Liver (tissue), 9 donors: ENCODE results near the gene RPL7L1. TPM values are rescaled to one million over a fixed set of nuclear protein-coding genes. Genes with fewer than 3 reads are reported as not detected.

Experiments used
- DNase-seq: peaks from one replicate; pipeline ENCODE4 v3.0.0-alpha.2; 2017; ENCODE audit warnings: low spot score
- H3K27ac ChIP-seq, 2 donors: one replicate each; pipeline ENCODE4 v1.7.0; 2013; ENCODE audit warnings: inconsistent platforms in 2 of 2, low read length in 2 of 2, control low read depth in 1 of 2, low read depth in 1 of 2, mild to moderate bottlenecking in 1 of 2
- H3K27me3 ChIP-seq, 4 donors: one replicate each; pipeline versions ENCODE4 v1.6.1 to v1.7.0; 2013; ENCODE audit warnings: low read length in 3 of 4, inconsistent platforms in 1 of 4, mild to moderate bottlenecking in 1 of 4, moderate library complexity in 1 of 4; ENCODE audit not compliant: control insufficient read depth in 4 of 4, insufficient read depth in 4 of 4
- H3K36me3 ChIP-seq, 4 donors: one replicate each; pipeline versions ENCODE4 v1.6.1 to v1.7.0; 2013; ENCODE audit warnings: low read length in 3 of 4, mild to moderate bottlenecking in 3 of 4, low read depth in 1 of 4, moderate library complexity in 1 of 4; ENCODE audit not compliant: control insufficient read depth in 4 of 4, insufficient read depth in 3 of 4
- H3K4me1 ChIP-seq, 4 donors: one replicate each; pipeline versions ENCODE4 v1.6.1 to v1.7.0; 2013; ENCODE audit warnings: low read length in 3 of 4, mild to moderate bottlenecking in 3 of 4, moderate library complexity in 1 of 4; ENCODE audit not compliant: control insufficient read depth in 4 of 4, insufficient read depth in 4 of 4
- H3K4me3 ChIP-seq, 3 donors: one replicate each; pipeline versions ENCODE4 v1.6.1 to v1.7.0; 2013; ENCODE audit warnings: low read length in 3 of 3, control low read depth in 1 of 3, low read depth in 1 of 3, mild to moderate bottlenecking in 1 of 3
- H3K9ac ChIP-seq, 2 donors: one replicate each; pipeline ENCODE4 v1.7.0; 2013; ENCODE audit warnings: low read length in 2 of 2, mild to moderate bottlenecking in 2 of 2, moderate library complexity in 2 of 2, control low read depth in 1 of 2, low read depth in 1 of 2
- H3K9me3 ChIP-seq, 4 donors: one replicate each; pipeline versions ENCODE4 v1.6.1 to v1.7.0; 2013; ENCODE audit warnings: low read length in 3 of 4; ENCODE audit not compliant: control insufficient read depth in 4 of 4
- CTCF ChIP-seq: fragments of 150-350 bp; IDR thresholded peaks from 2 replicates; pipeline ENCODE4 v1.5.1; 2017; ENCODE audit warnings: improper control_type of control experiment, low read depth, low read length; ENCODE audit not compliant: missing input control
- EGR1 ChIP-seq, 2 donors: IDR thresholded peaks; 2 replicates each; pipeline ENCODE4 v1.6.1; 2016 to 2018; ENCODE audit warnings: antibody characterized with exemption in 2 of 2, low read depth in 2 of 2
- FOXA1 ChIP-seq: IDR thresholded peaks from 2 replicates; pipeline ENCODE4 v1.6.1; 2016; ENCODE audit warnings: antibody characterized with exemption
- FOXA2 ChIP-seq: IDR thresholded peaks from 2 replicates; pipeline ENCODE4 v1.6.1; 2016; ENCODE audit warnings: antibody characterized with exemption
- GABPA ChIP-seq, 2 donors: IDR thresholded peaks in 1 of 2; conservative IDR thresholded peaks in 1 of 2; 2 replicates each; pipeline ENCODE4 v1.6.1; 2016; ENCODE audit warnings: antibody characterized with exemption in 2 of 2, mild to moderate bottlenecking in 1 of 2, moderate library complexity in 1 of 2
- HNF4A ChIP-seq, 2 donors: conservative IDR thresholded peaks; 2 replicates each; pipeline ENCODE4 v1.6.1; 2016; ENCODE audit warnings: antibody characterized with exemption in 2 of 2, mild to moderate bottlenecking in 2 of 2
- HNF4G ChIP-seq: IDR thresholded peaks from 2 replicates; pipeline ENCODE4 v1.6.1; 2016; ENCODE audit warnings: antibody characterized with exemption
- JUND ChIP-seq, 2 donors: IDR thresholded peaks; 2 replicates each; pipeline ENCODE4 v1.6.1; 2016; ENCODE audit warnings: antibody characterized with exemption in 2 of 2
- MAX ChIP-seq: IDR thresholded peaks from 2 replicates; pipeline ENCODE4 v1.6.1; 2016; ENCODE audit warnings: antibody characterized with exemption
- NR2F2 ChIP-seq: IDR thresholded peaks from 2 replicates; pipeline ENCODE4 v1.6.1; 2016; ENCODE audit warnings: antibody characterized with exemption
- RAD21 ChIP-seq, 2 donors: IDR thresholded peaks; 2 replicates each; pipeline ENCODE4 v1.6.1; 2016; ENCODE audit warnings: antibody characterized with exemption in 2 of 2, mild to moderate bottlenecking in 2 of 2
- RXRA ChIP-seq, 2 donors: IDR thresholded peaks; 2 replicates each; pipeline ENCODE4 v1.6.1; 2017 to 2018; ENCODE audit warnings: antibody characterized with exemption in 2 of 2, mild to moderate bottlenecking in 1 of 2
- SP1 ChIP-seq: IDR thresholded peaks from 2 replicates; pipeline ENCODE4 v1.6.1; 2018; ENCODE audit warnings: antibody characterized with exemption, mild to moderate bottlenecking
- TAF1 ChIP-seq: conservative IDR thresholded peaks from 2 replicates; pipeline ENCODE4 v1.6.1; 2016; ENCODE audit warnings: antibody characterized with exemption, mild to moderate bottlenecking
- WGBS: extraction: QIAGEN DNeasy Blood & Tissue Kit; methylation state at CpG from one replicate; pipeline ENCODE4 v1.1.7; 2013; 5-methylcytosine and 5-hydroxymethylcytosine counted together
- polyA plus RNA-seq, 2 donors: library from polyadenylated mRNA; stranded (reverse) in 1 of 2; unstranded in 1 of 2; fragments of 200-250 nt in 1 of 2; fragments of >200 nt in 1 of 2; fragmentation: Nextera tagmentation in 1 of 2; extraction: Ambion mirVana in 1 of 2; gene quantifications; one replicate each; pipeline versions ENCODE4 v1.2.1 to v1.2.3, GENCODE V29; 2013 to 2015
- total RNA-seq, 2 donors: library from RNA; depleted of rRNA; stranded (reverse); fragments of >200 nt; gene quantifications; one replicate each; pipeline ENCODE4 v1.2.3, GENCODE V29; 2014
- TF ChIP-seq, protein P1 (sequence below): IDR thresholded peaks from 2 replicates; pipeline ENCODE4 v1.6.1; 2016; ENCODE audit warnings: antibody characterized with exemption, mild to moderate bottlenecking
- TF ChIP-seq, protein P2 (sequence below): IDR thresholded peaks from 2 replicates; pipeline ENCODE4 v1.6.1; 2016; ENCODE audit warnings: antibody characterized with exemption
- TF ChIP-seq, protein P3 (sequence below): IDR thresholded peaks from 2 replicates; pipeline ENCODE4 v1.6.1; 2016; ENCODE audit warnings: antibody characterized with exemption
- donor health status: healthy.
- donor health status: healthy.
- donor health status: healthy.
- donor health status: healthy.
- donor health status: healthy.

Gene RPL7L1
- total and polyA plus RNA-seq, 4 donors, result 39.6 to 63.8 (median 47.9) TPM

GRCh38 chr6:42921801-42922200 is 42.4 kb downstream of the RPL7L1 start:
- no peak overlapping the region for H3K4me3 ChIP-seq
- H3K27me3 ChIP-seq, result no peaks in the 10 kb centered on the region

More at GRCh38 chr6:42921801-42922200, 42.4 kb downstream of the RPL7L1 start:
- Histone ChIP-seq H3K9ac (no peak overlapping the region), H3K36me3 (no peaks in the 10 kb centered on the region), H3K9me3 (no peaks in the 10 kb centered on the region), H3K27ac (no peak overlapping the region), H3K4me1 (peaks cover 0 to 4% (median 1%) of the 10 kb centered on the region in 4 donors)
- 70% methylated on average over 6 of the region's 6 CpGs for WGBS
- TF ChIP-seq EGR1 (IDR thresholded peaks at IDR 0.05; ENCODE audit: low read depth in 2 of 2) (no peak), RAD21 (IDR thresholded peaks at IDR 0.05) (no peak), FOXA1 (no peak), FOXA2 (no peak), RXRA (IDR thresholded peaks at IDR 0.05) (no peak), NR2F2 (no peak), HNF4A (conservative IDR thresholded peaks at IDR 0.05) (no peak), GABPA (IDR thresholded peaks at IDR 0.05 in 1 of 2, conservative IDR thresholded peaks at IDR 0.05 in 1 of 2) (no peak), TAF1 (no peak), MAX (no peak), CTCF (no peak), JUND (IDR thresholded peaks at IDR 0.05) (no peak), HNF4G (no peak), SP1 (no peak)
- TF ChIP-seq, protein P1, sequence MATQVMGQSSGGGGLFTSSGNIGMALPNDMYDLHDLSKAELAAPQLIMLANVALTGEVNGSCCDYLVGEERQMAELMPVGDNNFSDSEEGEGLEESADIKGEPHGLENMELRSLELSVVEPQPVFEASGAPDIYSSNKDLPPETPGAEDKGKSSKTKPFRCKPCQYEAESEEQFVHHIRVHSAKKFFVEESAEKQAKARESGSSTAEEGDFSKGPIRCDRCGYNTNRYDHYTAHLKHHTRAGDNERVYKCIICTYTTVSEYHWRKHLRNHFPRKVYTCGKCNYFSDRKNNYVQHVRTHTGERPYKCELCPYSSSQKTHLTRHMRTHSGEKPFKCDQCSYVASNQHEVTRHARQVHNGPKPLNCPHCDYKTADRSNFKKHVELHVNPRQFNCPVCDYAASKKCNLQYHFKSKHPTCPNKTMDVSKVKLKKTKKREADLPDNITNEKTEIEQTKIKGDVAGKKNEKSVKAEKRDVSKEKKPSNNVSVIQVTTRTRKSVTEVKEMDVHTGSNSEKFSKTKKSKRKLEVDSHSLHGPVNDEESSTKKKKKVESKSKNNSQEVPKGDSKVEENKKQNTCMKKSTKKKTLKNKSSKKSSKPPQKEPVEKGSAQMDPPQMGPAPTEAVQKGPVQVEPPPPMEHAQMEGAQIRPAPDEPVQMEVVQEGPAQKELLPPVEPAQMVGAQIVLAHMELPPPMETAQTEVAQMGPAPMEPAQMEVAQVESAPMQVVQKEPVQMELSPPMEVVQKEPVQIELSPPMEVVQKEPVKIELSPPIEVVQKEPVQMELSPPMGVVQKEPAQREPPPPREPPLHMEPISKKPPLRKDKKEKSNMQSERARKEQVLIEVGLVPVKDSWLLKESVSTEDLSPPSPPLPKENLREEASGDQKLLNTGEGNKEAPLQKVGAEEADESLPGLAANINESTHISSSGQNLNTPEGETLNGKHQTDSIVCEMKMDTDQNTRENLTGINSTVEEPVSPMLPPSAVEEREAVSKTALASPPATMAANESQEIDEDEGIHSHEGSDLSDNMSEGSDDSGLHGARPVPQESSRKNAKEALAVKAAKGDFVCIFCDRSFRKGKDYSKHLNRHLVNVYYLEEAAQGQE, result no peak
- TF ChIP-seq, protein P2, sequence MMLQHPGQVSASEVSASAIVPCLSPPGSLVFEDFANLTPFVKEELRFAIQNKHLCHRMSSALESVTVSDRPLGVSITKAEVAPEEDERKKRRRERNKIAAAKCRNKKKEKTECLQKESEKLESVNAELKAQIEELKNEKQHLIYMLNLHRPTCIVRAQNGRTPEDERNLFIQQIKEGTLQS, result no peak
- TF ChIP-seq, protein P3, sequence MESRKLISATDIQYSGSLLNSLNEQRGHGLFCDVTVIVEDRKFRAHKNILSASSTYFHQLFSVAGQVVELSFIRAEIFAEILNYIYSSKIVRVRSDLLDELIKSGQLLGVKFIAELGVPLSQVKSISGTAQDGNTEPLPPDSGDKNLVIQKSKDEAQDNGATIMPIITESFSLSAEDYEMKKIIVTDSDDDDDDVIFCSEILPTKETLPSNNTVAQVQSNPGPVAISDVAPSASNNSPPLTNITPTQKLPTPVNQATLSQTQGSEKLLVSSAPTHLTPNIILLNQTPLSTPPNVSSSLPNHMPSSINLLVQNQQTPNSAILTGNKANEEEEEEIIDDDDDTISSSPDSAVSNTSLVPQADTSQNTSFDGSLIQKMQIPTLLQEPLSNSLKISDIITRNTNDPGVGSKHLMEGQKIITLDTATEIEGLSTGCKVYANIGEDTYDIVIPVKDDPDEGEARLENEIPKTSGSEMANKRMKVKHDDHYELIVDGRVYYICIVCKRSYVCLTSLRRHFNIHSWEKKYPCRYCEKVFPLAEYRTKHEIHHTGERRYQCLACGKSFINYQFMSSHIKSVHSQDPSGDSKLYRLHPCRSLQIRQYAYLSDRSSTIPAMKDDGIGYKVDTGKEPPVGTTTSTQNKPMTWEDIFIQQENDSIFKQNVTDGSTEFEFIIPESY, result no peak
- DNase-seq, result no peak
